Gastrocnemius medialis (tissue), 4 donors: ENCODE measurements around the gene ITGB1.

Source experiments
- POLR2A ChIP-seq, 2 donors: fragments of 450-650 bp; IDR thresholded peaks; one replicate each; pipeline ENCODE4 v1.6.1; 2017; ENCODE audit warnings: antibody characterized with exemption in 2 of 2, mild to moderate bottlenecking in 2 of 2, moderate library complexity in 2 of 2
- TF ChIP-seq, protein P1 (sequence below), 5 experiments: fragments of 450-650 bp in 3 of 5; fragments of 200-600 bp in 2 of 5; sonication (generic) in 2 of 5; IDR thresholded peaks in 4 of 5; conservative IDR thresholded peaks in 1 of 5; 1 replicate in 4 of 5; 2 replicates in 1 of 5; pipeline ENCODE4 v1.5.1; 2016 to 2019; ENCODE audit warnings: antibody characterized with exemption in 5 of 5, mild to moderate bottlenecking in 3 of 5, moderate library complexity in 3 of 5

DNA sequence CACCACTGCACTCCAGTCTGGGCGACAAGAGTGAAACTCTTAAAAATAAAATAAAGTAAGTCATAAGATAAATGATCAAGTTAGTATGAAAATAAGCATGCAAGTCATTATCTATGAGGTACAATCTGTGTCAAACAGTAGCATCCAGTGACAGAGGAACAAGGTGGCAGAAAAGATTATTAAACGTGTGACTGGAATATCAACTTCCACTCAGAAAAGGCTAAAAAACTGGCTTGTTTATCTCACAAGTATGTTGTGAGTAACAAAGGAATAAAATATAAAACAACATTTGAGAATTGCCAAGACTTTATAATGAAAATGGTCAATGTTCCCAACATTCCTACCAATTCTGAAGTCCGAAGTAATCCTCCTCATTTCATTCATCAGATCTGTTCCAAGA is 30.3 kb downstream of the ITGB1 start:
- TF ChIP-seq, protein P1, sequence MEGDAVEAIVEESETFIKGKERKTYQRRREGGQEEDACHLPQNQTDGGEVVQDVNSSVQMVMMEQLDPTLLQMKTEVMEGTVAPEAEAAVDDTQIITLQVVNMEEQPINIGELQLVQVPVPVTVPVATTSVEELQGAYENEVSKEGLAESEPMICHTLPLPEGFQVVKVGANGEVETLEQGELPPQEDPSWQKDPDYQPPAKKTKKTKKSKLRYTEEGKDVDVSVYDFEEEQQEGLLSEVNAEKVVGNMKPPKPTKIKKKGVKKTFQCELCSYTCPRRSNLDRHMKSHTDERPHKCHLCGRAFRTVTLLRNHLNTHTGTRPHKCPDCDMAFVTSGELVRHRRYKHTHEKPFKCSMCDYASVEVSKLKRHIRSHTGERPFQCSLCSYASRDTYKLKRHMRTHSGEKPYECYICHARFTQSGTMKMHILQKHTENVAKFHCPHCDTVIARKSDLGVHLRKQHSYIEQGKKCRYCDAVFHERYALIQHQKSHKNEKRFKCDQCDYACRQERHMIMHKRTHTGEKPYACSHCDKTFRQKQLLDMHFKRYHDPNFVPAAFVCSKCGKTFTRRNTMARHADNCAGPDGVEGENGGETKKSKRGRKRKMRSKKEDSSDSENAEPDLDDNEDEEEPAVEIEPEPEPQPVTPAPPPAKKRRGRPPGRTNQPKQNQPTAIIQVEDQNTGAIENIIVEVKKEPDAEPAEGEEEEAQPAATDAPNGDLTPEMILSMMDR (IDR thresholded peaks at IDR 0.05 in 4 of 5, conservative IDR thresholded peaks at IDR 0.05 in 1 of 5): no peak
- TF ChIP-seq POLR2A (IDR thresholded peaks at IDR 0.05): no peak
